Muscle layer of colon (tissue), 2 donors: ENCODE data around the gene ENC1.
"Not testable (repeated sequence)": the region's sequence is repeated elsewhere in the genome, so short reads cannot be mapped to it uniquely, and the experiment has no call there.

Source experiments
- H3K27ac ChIP-seq: one replicate; pipeline ENCODE4 v1.7.0; 2013; ENCODE audit warnings: low read depth, mild to moderate bottlenecking, low read length, moderate library complexity
- H3K27me3 ChIP-seq, 2 donors: one replicate each; pipeline ENCODE4 v1.7.0; 2013; ENCODE audit warnings: low read length in 2 of 2, mild to moderate bottlenecking in 2 of 2; ENCODE audit not compliant: insufficient read depth in 2 of 2, control insufficient read depth in 1 of 2
- H3K36me3 ChIP-seq: one replicate; pipeline ENCODE4 v1.7.0; 2013; ENCODE audit warnings: mild to moderate bottlenecking, low read length; ENCODE audit not compliant: insufficient read depth
- H3K4me1 ChIP-seq: one replicate; pipeline ENCODE4 v1.7.0; 2013; ENCODE audit warnings: mild to moderate bottlenecking, low read length; ENCODE audit not compliant: insufficient read depth
- H3K4me3 ChIP-seq, 2 donors: one replicate each; pipeline ENCODE4 v1.7.0; 2013; ENCODE audit warnings: low read length in 2 of 2, low read depth in 1 of 2, mild to moderate bottlenecking in 1 of 2, moderate library complexity in 1 of 2
- H3K9ac ChIP-seq: one replicate; pipeline ENCODE4 v1.7.0; 2013; ENCODE audit warnings: low read length
- H3K9me3 ChIP-seq: one replicate; pipeline ENCODE4 v1.7.0; 2013; ENCODE audit warnings: mild to moderate bottlenecking, low read length
- donor health status: abdominal sarcoma.
- donor health status: Adenocarcinoma of cecum.

ENC1 gene

DNA sequence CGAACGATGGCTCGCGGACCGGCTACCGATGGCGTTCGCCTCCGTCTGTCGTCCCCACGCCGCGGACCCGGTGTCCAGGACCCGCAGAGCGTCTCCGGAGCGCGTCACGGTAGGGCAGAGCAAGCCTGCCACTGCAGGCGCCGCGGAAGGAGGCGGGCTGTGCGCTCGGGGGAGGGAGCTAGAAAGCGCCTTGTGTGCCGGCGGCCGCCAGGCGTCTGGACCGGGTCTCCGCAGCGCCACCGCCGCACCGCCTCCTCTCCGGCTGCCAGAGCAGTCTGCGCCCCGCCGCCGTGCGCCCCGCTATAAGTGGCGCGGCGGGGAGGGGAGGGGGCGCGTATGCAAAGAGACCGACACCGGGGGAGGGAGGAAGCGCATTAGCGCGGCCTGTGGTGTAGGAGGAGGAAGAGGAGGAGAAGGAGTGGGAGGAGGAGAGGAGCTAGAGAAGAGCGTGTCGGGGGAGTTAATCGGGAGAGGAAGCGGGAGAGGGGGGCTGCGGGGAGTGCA, at the start of gene ENC1:
ENC1 (minus strand) TSS at position 279 of the 504 bp plus-strand sequence. CDS start 4,243 bp downstream, outside the sequence.
- H3K9me3 ChIP-seq = no peaks in the 10 kb centered on the region
- H3K36me3 ChIP-seq = no peaks in the 10 kb centered on the region
- H3K27me3 ChIP-seq = no peaks in the 10 kb centered on the region
- H3K27ac ChIP-seq = peak within 1 kb of the TSS; percentile 56
- H3K4me3 ChIP-seq = peak within 1 kb of the TSS; percentile 62 to 79
- peaks cover 18% of the 10 kb centered on the region for H3K4me1 ChIP-seq
- peak within 1 kb of the TSS; percentile 44 for H3K9ac ChIP-seq

- Histone ChIP-seq H3K9me3 (no peaks in the 10 kb centered on the region), H3K27me3 (no peaks in the 10 kb centered on the region), H3K4me1 (peaks cover 10% of the 10 kb centered on the region), H3K4me3 (peak overlapping the region in 1 of 2 donors; percentile 85), H3K36me3 (peaks cover 4% of the 10 kb centered on the region), H3K27ac (no peak overlapping the region), H3K9ac (no peak overlapping the region)
Measured at GRCh38 chr5:74686962-74687751, 46.6 kb upstream of the ENC1 start.

DNA sequence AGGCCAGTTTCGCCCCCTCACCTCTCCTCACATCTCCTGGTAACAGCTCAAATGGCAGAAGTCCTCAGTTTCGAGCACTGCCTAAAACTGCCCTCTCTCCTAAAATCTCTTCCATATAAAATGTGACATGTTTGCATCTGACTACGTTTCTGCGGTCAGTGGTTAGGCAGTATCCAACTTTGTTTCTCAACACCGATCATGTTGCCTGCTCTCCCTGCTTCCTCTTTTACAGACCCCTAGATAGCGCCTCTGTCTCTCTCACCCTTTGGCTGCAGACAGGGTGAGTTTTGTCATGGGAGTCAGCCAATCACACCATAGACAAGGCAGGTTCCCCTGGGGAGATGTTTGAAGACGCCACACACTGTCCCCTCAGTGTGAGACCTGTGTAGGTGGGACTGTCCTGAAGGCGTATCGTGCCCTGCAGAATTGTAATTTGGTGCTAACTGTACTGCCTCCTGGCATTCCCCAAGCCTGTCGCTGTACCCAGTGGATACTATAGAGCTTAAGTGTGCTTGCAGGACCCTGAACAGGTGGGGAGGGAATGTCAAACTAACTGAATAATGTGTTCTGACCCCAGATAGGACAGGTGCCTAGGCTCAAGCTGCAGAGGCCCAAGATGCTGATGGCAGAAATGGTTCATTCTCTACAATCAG, 45.6 kb upstream of the ENC1 start:
- peak overlapping the region; percentile 85 for H3K4me3 ChIP-seq
- H3K4me1 ChIP-seq = peaks cover 10% of the 10 kb centered on the region
- H3K36me3 ChIP-seq = peaks cover 4% of the 10 kb centered on the region
- peak overlapping the region; percentile 90 for H3K27ac ChIP-seq
- H3K9ac ChIP-seq = peak overlapping the region; percentile 59
- H3K9me3 ChIP-seq = no peaks in the 10 kb centered on the region
- no peaks in the 10 kb centered on the region for H3K27me3 ChIP-seq

DNA sequence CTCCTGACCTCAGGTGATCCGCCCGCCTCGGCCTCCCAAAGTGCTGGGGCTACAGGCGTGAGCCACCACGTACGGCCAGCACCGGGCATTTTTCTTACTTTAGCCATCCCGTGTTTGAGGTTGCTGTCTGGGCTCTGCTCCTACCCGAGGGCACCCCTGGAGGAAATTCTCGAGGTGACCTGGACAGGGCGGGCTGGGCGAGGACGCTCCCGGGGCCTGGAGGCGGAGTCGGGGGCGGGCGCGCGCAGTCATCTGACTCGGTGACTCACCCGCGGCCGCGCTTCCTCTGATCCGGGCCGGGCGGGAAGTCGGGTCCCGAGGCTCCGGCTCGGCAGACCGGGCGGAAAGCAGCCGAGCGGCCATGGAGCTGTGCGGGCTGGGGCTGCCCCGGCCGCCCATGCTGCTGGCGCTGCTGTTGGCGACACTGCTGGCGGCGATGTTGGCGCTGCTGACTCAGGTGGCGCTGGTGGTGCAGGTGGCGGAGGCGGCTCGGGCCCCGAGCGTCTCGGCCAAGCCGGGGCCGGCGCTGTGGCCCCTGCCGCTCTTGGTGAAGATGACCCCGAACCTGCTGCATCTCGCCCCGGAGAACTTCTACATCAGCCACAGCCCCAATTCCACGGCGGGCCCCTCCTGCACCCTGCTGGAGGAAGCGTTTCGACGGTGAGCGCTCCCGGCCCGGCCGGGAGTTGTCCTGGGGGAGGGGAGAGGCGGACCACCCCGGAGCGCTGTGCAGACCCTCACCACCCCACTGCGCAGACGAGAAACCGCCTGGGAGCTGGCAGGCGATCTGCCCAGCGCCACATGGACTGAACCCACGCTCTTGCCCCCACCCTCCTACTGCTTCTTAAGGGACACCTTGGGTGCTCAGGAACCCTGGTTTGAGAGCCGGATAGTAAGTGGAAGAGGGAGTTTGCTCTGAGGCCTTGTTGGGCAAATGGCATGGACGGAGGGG, 44.6 kb upstream of the ENC1 start, which contains the start of gene HEXB:
HEXB (plus strand) TSS at position 334 of the 952 bp plus-strand sequence; CDS start at position 362, 28 bp downstream.
- H3K36me3 ChIP-seq = peaks cover 3% of the 10 kb centered on the region
- peak within 1 kb of the TSS; percentile 90 for H3K27ac ChIP-seq
- H3K9ac ChIP-seq = peak within 1 kb of the TSS; percentile 59
- peak within 1 kb of the TSS; percentile 85 for H3K4me3 ChIP-seq
- no peaks in the 10 kb centered on the region for H3K27me3 ChIP-seq
- H3K4me1 ChIP-seq = peaks cover 10% of the 10 kb centered on the region
- no peaks in the 10 kb centered on the region for H3K9me3 ChIP-seq

DNA sequence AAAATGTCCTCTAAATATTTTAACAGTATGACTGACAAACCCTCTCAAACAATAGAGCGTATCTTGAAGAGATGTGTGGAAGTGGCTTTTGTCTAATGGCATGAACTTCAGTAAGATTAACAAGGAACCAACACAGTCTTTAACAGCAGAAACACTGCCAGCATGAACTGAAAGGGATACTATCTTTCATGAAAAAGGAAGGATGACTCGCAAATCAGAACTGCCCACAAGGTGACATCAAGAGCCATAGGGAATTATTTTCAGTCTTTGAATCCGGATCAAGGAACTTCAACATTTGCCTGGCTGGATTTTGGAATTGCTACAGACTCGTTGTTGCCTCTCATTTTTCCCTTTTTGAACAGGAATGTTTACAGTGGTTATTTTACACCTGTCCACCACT, 39.4 kb upstream of the ENC1 start:
- H3K4me1 ChIP-seq = no peaks in the 10 kb centered on the region
- H3K4me3 ChIP-seq = no peak overlapping the region
- H3K27me3 ChIP-seq = no peaks in the 10 kb centered on the region
- H3K9me3 ChIP-seq = no peaks in the 10 kb centered on the region
- no peaks in the 10 kb centered on the region for H3K36me3 ChIP-seq
- no peak overlapping the region for H3K9ac ChIP-seq
- H3K27ac ChIP-seq = no peak overlapping the region

- not testable (repeated sequence) for H3K9me3 ChIP-seq
Measured at GRCh38 chr5:74679300-74679699, 38.8 kb upstream of the ENC1 start.

DNA sequence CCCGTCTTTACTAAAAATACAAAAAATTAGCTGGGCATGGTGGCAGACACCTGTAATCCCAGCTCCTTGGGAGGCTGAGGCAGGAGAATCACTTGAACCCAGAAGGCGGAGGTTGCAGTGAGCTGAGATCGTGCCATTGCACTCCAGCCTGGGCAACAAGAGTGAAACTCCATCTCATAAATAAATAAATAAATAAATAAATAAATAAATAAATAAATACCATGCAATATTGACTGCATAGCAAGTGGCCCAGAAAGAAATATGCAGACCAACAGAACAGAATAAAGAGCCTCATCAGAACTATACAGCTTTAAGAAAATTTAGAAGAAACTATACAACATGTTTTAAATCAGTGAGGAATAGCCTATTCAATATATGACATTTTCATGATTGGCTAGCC, 37.6 kb upstream of the ENC1 start:
- not testable (repeated sequence) for H3K4me3 ChIP-seq, H3K27ac ChIP-seq, H3K36me3 ChIP-seq, H3K9me3 ChIP-seq, H3K9ac ChIP-seq, H3K27me3 ChIP-seq, H3K4me1 ChIP-seq

More at GRCh38 chr5:74679300-74679699, 38.8 kb upstream of the ENC1 start:
- H3K27me3 ChIP-seq, H3K4me1 ChIP-seq, H3K27ac ChIP-seq, H3K36me3 ChIP-seq, H3K9ac ChIP-seq, H3K4me3 ChIP-seq: not testable (repeated sequence)

GRCh38 chr5:74676466-74676865, 35.9 kb upstream of the ENC1 start:
- H3K36me3 ChIP-seq, H3K27ac ChIP-seq, H3K27me3 ChIP-seq, H3K9me3 ChIP-seq, H3K4me1 ChIP-seq, H3K9ac ChIP-seq, H3K4me3 ChIP-seq: not testable (repeated sequence)

DNA sequence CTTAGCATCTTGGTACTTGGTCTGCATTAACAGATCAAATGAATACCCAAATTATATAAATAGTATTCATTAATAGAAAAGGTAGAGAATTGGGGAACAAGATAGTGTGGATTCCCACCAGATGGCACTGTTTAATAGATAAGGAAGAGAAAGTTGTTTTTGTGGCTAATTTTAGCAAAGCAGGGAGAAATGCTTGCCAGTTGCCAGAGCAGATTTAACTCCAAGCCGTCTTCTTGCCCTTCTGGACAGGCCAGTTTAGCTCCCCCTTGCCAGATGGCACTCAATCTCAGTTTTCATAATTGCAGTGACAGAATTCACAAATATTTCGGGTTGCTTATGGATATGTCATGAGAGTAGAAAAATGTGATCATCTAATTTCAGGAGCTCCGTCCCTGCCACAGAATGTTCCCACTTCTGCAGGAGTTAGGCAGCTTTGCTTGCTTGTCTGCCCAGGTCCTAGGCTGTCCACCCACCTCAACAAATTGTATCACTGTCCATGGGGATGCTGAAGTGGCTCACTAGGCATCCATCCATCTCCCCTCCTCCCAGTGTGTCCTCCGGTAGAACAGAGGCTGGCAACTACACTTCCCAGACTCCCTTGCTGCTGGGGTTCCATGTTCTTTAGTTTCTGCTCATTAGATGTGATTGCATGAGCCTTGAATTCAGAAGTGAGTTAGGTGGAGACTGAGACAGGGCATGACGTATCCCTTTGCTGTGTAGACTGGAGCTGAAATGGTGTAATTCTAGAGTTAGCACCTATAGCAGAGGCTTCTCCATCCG, 32.7 kb upstream of the ENC1 start:
- Histone ChIP-seq H3K4me1 (peaks cover 5% of the 10 kb centered on the region), H3K36me3 (no peaks in the 10 kb centered on the region), H3K27ac (peak overlapping the region; percentile 8), H3K9ac (no peak overlapping the region), H3K4me3 (peak overlapping the region; percentile 31 to 51), H3K9me3 (no peaks in the 10 kb centered on the region), H3K27me3 (no peaks in the 10 kb centered on the region)

GRCh38 chr5:74672215-74672877, 31.8 kb upstream of the ENC1 start:
- Histone ChIP-seq H3K27me3 (no peaks in the 10 kb centered on the region), H3K27ac (no peak overlapping the region), H3K4me3 (no peak overlapping the region), H3K36me3 (no peaks in the 10 kb centered on the region), H3K9ac (no peak overlapping the region), H3K4me1 (peaks cover 5% of the 10 kb centered on the region), H3K9me3 (no peaks in the 10 kb centered on the region)
